Measurements from ENCODE around the gene TNRC6B.

Gene TNRC6B

DNA sequence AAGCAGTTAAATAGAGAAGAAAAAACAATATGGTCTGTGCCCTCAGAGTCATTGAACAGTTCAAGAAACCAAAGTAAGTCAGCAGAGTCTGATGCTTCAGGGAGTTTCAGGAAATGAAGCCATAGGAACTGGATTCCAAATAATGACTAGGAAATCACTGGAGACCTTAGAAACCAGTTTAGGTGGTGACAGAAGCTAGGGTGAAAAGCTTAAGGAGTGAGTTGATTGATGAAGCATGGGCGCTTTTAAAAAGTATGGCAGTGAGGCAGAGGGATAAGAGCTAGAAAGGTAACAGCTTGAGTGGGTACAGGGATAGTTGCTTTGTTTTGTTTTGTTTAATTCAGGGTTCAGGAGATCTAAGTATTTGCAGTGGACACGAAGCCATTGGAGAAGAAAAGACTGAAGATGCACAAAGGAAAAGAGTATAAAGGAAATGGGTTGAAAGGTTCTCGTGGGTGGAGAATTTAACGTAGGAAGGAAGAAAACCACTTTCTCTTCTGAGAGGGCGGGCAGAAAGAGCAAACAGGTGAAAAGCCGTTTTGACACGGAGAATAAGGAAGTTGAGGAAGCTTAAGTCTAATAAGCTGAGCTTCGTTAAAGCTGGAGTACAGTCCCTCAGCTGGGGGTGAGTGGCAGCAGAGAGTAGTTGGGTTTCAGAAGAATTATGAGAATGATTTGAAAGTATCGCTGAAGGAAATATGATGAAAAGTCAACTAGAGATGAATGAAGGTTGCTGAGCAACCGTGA, 207.5 kb downstream of the TNRC6B start:
- peak; percentile 99 for ATAC-seq (ENCODE audit: low read depth)
- Mint-ChIP-seq H3K4me3 (peak overlapping the region; percentile 89), H3K27me3 (no peaks in the 10 kb centered on the region), H3K9me3 (no peaks in the 10 kb centered on the region), H3K27ac (peak overlapping the region; percentile 89), H3K4me1 (peaks cover 47% of the 10 kb centered on the region), H3K36me3 (peaks cover 6% of the 10 kb centered on the region)
- DNase-seq (ENCODE audit: low spot score in 2 of 2) = peak in 1 of 2 donors; percentile 54
